ENCODE results near the gene FOXN1. TPM values are rescaled to one million over a fixed set of nuclear protein-coding genes. Genes with fewer than 3 reads are reported as not detected.

Gene FOXN1
- total RNA-seq, 1 experiment from 2014 or later = not detected

DNA sequence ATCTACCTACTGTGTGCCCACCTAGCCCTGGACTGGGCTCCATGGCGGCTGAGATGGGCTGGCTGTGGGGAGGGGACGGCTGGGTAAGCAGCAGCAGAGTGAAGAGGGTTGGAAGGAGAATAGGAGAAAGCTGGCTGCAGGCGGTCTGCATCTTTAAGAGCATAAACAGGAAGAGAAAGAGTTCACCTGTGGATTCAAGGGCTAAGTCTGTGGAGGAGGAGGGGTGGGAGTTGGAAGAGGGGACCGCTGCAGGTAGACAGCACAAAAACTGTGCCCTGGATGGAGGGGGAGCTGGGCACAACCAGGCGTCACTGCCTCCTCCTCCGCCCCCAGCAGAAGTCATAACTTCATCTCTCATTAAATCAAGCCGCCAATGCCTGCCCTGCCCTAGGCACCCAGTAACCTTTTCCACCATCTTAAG is 32.0 kb upstream of the FOXN1 start:
- DNase-seq (ENCODE audit: low read depth, low spot score) = no peak
- in situ Hi-C loops (cut with HindIII; ENCODE audit: low pct_unique_long_range_greater_than_20kb, low sequenced_read_pairs) = no loop called here

DNA sequence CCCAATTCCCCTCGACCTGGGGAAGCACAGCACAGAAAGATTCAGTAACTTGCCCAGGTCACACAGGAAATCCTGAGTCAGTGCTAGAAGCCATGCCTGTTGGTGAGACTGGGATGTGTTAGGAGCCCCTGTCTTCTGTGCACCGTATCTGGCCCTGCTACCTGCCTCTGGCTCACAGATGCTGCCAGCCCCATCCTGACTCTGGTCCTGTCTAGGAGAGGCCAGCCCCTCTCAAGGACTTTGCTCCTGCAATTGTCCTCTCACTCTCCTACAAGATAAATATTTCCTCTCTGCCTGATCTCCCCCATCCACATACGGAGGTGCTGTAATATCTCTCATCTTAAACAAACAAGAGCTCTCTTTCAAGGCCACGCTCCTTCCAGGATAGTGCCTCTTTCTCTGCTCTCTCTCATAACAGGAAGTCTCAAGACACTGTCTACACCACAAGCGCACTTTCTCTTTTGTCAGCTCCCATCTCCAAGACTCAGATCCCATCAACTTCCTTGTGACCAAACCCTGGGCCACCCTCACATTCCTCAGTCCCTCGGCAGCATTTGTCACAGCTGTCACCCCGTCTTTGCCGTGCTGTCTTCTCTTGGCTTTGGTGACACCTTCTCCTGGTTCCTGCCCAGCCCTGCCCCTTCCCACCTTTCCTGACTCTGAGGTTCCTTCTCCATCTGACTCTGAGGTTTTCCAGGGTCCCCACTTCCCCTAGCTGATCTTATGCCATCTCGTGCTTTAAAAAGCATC is 30.8 kb upstream of the FOXN1 start:
- peak; percentile 58 for DNase-seq (ENCODE audit: low read depth, low spot score)

DNA sequence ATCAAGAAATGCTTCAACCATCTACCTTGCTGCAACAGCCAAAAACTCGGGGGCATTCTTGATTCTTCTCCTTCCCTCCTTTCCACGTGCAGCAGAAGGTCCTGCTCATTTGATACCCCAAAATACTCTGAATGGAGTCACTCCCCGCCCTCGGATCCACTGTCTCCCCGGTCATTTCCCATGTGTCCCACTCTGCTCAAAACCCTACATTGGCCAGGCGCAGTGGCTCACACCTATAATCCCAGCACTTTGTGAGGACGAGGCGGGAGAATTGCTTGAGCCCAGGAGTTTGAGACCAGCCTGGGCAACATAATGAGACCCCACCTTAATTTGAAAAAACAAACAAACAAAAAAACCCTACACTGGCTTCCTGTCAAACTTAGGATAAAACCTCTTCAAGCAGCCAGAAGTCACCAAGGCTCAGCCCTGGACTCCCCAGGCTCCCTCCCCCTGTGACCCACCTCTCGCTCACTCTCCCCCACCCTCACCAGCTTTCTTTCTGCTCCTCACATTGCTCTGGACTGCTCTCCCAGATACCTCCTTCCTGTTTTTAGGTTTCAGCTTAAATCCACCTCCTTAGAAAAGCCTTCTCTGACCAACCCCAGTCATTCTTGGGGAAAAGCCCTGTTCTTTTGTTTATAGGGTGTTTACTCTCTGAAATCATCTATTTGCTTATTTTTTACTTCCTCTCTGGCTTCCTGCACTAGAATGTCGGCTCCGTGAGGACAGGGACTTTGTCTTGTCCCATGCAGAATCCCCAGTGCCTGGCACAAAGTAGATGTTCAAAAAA is 29.9 kb upstream of the FOXN1 start:
- in situ Hi-C loops (cut with HindIII; ENCODE audit: low pct_unique_long_range_greater_than_20kb, low sequenced_read_pairs) = no loop called here
- no peak for DNase-seq (ENCODE audit: low read depth, low spot score)

More for the DNA sequence above, 30.8 kb upstream of the FOXN1 start:
- in situ Hi-C loops (cut with HindIII; ENCODE audit: low pct_unique_long_range_greater_than_20kb, low sequenced_read_pairs) = no loop called here

DNA sequence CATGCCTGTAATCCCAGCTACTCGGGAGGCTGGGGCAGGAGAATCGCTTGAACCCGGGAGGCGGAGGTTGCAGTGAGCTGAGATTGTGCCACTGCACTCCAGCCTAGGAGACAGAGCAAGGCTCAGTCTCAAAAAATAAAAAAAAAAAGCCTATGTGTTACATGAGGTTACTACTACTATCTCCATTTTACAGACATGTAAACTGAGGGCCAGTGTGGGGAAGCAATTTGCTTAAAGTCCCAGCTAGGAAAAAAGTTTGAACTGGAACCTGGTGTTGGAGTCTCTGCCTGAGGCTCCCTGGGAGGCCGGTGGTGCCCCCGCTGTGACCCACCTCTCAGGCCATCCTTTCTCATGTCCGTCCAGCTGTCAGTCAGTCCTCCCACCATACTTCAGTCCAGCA is 28.2 kb upstream of the FOXN1 start:
- in situ Hi-C loops (cut with HindIII; ENCODE audit: low pct_unique_long_range_greater_than_20kb, low sequenced_read_pairs) = no loop called here
- DNase-seq (ENCODE audit: low read depth, low spot score) = no peak

DNA sequence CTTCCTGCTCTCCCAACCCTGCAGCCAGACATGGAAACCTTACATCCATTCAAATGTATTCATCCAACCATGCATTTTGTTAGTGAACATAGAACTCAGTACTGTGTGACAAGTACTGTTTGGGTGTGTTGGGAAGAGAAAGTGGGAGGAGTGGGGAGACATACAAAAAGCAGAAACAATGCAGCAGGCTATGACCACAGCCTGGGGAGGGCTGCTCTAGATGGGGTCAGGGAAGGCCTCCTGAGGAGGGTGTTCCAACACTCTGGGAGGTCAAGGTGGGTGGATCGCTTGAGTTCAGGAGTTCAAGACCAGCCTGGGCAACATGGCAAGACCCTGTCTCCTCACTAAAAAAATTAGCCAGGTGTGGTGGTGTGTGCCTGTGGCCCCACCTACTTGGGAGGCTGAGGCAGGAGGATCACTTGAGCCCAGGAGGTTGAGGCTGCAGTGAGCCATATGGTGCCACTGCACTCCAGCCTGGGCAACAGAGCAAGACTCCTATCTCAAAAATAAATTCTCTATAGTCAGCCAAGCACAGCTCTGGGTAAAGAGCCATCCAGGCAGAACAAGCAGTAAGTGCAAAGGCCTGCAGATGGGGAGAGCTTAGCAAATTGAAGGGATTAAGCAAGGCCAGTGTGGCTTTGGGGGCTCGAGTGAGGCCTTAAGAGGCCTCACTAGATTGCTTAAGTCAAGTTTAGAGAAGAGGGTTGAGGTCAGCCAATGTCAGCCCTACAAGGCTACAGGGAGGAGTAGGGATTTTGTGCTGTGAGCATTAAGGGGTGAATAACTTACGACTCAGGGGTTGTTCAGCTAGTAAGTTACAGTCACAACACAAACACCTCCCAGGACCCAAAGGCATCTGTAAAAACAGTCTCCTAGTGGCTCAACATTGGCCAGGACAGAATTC is 27.2 kb upstream of the FOXN1 start:
- in situ Hi-C loops (cut with HindIII; ENCODE audit: low pct_unique_long_range_greater_than_20kb, low sequenced_read_pairs) = no loop called here
- no peak for DNase-seq (ENCODE audit: low read depth, low spot score)

DNA sequence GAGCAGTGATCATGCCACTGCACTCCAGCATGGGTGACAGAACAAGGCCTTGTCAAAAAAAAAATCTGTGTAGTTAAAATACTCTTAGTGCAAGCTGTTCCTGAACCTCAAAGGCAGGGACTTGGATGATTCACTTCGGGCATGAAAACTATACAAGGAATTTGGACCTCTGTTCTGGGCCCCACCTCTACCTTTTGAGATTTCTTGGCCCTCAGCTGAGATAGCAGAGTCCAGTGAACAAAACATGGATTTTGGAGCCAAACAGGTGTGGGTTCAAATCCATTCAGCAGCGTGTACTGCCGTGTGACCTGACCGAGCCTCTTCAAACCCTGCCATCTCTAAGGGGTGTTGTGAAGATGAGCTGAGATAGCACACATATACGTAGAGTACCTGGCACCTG is 25.9 kb upstream of the FOXN1 start:
- DNase-seq (ENCODE audit: low read depth, low spot score) = no peak
- in situ Hi-C loops (cut with HindIII; ENCODE audit: low pct_unique_long_range_greater_than_20kb, low sequenced_read_pairs) = no loop called here

DNA sequence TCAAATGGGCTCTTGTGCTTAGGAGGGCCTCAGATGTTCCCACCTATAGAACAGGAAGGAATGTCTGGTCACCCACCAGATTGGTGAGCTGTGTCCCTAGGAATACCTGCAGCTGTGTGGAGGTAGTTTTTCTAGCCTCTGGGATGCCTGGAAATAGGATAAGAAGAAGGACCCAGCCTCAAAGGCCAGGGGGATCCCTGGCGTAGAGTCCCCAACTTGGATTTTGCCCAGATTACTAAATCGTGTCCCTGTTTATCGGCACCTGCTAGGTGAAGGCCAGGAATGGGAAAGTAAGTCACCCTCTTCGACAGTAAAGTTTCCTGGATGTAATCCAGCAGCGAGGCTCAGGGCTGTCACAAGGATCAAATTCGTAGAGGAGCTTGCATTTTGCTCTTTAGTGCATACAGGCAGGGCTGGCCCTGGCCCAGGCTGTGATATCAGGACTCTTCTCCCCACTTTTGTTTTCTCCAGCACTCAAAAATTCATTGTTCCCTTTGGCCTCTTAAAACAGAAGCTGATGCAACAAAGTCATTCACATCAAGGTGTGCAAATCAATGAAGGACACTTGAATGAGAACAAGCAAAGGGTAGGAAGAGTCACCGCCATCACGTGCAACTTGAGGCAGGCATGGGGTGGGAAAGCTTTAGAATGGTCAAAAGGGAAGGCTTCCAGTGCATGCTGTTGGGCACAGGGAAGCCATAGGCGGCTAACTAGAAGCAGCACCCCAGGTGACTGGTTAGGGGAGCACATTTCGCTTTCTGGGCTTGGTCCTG is 25.2 kb upstream of the FOXN1 start:
- no peak for DNase-seq (ENCODE audit: low read depth, low spot score)
- in situ Hi-C loops (cut with HindIII; ENCODE audit: low pct_unique_long_range_greater_than_20kb, low sequenced_read_pairs) = no loop called here

DNA sequence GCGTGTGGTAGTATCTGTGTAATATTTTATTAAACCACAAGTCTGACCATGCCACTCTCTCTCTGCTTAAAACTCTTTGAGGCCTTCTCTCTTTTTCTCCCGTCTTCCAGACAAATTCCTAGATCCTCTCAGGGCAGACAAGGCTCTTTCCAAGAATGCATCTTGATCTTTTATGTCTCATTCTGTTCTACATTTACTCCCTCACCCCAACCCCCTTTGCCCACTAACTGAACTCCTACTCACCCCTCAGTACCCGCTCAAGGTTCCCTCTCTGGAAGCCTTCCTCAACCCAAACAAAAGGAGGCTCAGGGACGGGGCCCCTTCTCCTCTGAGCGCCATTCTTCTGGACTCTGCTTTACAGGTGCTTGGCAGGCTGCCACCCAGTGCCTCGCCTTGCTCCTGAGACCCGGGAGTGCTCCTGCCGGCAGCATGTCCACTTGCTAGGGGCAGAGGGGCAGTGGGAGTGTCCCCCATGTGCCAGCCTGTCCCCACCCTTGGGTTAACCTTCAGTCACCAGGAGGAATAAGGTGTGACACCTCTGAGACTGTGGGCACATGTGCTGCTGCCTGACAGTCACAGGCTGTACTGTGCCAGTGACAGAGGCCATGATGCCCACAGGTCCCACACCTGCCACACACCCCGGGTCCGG is 23.5 kb upstream of the FOXN1 start:
- in situ Hi-C loops (cut with HindIII; ENCODE audit: low pct_unique_long_range_greater_than_20kb, low sequenced_read_pairs) = no loop called here
- DNase-seq (ENCODE audit: low read depth, low spot score) = no peak

DNA sequence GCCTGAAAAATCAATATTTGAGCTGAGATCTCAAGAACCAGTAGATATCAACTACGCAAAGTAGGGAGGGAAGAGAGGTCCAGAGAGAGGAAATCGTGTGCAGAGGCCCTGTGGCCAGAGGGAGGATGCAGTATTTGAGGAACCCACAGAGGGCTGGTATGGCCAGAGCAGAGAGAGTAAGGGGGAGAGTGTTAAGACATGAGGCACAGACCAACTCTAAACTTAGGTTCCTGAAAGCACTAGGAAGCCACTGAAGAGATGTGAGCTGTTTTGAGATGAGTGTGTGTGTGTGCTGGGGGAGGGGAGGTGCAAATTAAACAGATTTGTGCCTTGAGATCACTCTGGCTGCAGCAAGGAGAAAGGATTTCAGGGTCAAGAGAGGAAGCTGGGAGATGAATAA is 21.9 kb upstream of the FOXN1 start:
- in situ Hi-C loops (cut with HindIII; ENCODE audit: low pct_unique_long_range_greater_than_20kb, low sequenced_read_pairs) = no loop called here
- DNase-seq (ENCODE audit: low read depth, low spot score) = no peak

DNA sequence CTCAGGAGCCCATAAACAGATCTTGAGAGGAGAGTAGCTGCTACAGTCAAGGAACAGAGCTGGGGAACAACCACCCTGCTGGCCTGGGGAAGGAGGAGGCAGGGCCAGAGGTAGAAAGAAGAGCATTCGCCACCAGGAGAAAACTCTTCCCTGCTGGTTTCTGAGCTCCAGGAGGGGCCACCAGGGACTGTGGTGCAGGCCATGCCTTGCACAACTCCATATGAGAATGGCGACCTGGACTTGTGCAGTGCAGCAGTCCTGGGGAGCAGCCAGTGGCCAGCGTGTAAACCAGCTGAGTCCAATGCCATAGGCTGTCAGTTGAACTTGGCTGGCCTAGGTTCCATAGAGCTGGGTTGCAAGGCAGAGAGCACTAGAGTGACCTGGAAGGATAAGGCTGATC is 21.1 kb upstream of the FOXN1 start:
- DNase-seq (ENCODE audit: low read depth, low spot score) = no peak
- in situ Hi-C loops (cut with HindIII; ENCODE audit: low pct_unique_long_range_greater_than_20kb, low sequenced_read_pairs) = no loop called here

DNA sequence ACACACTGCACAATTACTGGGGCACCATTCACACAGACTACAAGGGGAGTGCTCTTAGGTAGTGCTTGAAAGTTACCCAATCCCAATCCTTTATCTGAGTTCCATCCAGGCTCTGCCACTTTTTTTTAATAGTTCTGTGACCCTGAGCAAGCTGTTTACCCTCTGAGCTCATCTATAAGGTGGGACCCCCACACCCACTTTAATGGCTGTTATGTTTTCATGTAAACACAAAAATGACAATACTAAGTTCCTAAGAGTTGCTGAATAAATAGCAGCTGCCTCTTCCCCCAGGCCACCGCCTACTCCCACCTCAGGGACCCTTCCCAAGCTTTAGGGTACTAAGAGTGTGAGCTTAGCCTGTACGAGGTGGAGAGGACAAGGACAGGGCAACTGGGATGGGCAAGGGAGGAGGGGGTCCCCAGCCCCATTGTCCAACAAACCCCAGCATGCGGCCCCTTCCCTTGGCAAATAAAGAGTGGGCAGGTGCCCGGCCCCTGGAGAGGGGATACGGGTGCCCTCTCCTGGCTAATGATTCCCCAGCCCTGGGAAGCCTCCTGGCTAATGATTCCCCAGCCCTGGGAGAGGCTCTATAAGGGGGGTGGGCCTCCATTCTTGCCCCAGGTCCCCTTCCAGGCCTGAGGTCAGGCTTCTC is 18.1 kb upstream of the FOXN1 start:
- in situ Hi-C loops (cut with HindIII; ENCODE audit: low pct_unique_long_range_greater_than_20kb, low sequenced_read_pairs) = no loop called here

DNA sequence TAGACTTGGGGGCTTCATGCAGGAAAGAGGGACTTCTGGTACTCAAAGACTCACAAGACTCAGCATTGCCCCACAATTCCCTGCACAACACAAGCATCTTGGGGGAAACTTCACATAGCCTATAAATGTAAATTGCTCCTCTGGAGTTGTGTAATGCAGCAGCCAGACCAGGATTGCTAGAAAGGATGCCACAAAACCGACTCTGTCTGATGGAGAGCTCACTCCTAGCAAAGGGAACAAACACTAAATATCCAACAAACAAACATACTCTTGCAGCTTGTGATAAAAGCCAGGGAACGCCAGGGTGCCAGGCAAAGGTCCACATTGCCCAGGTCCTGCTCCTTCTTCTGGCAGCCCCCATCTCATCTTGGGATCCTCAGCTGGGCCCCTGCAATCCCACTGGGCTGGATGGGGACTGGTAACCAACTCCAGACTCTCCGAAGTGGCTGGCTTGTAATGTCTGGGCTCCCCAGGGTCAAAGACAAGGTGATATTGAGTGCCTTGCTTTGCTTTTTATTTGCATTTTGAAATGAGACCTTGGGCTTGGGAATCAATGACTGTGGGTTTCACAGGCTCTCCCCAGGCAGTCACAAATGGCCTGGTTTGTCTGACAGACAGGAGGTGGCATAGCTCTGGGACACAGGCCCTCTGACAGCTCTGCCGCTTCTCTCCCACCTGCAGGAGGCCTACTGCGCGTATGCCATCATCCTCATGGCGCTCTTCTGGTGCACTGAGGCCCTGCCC is 17.4 kb upstream of the FOXN1 start:
- no peak for DNase-seq (ENCODE audit: low read depth, low spot score)
- in situ Hi-C loops (cut with HindIII; ENCODE audit: low pct_unique_long_range_greater_than_20kb, low sequenced_read_pairs) = no loop called here

More for the DNA sequence above, 18.1 kb upstream of the FOXN1 start:
- no peak for DNase-seq (ENCODE audit: low read depth, low spot score)

DNA sequence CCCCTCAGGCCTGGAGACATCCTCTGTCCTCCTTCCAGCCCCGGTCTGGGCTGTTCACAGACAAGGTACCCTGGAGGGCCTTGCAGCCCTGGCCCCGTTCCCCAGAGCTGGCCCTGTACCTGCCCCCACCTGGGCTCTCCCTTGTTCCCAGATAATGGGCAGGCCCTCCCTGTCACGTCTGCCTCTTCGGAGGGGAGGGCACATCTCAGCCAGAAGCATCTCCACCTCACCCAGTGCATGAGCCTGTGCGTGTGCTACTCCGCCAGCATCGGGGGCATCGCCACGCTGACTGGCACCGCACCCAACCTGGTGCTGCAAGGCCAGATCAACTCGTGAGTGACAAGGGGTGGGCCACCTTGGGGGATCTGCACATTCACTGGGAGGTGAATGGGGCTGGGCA is 14.9 kb upstream of the FOXN1 start:
- in situ Hi-C loops (cut with HindIII; ENCODE audit: low pct_unique_long_range_greater_than_20kb, low sequenced_read_pairs) = no loop called here
- no peak for DNase-seq (ENCODE audit: low read depth, low spot score)

DNA sequence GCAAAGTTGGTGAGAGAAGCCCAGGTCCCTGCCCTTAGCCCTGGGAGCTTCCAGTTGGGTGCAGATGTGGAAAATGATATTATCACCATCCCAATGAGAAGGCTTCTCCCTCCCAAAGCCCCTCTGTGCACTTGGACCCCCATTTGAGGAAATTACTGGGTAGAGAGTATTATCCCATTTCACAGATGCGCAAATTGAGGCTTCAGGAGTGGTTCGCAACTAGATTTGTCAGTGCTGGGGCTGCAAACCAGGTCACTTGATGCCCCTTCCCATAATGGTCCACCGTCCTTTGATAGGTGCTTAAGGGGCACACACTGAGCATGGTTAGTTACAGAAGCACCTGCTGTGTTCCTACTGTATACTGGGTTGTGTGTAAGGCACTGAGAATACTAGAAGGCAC is 14.3 kb upstream of the FOXN1 start:
- no peak for DNase-seq (ENCODE audit: low read depth, low spot score)
- in situ Hi-C loops (cut with HindIII; ENCODE audit: low pct_unique_long_range_greater_than_20kb, low sequenced_read_pairs) = no loop called here

DNA sequence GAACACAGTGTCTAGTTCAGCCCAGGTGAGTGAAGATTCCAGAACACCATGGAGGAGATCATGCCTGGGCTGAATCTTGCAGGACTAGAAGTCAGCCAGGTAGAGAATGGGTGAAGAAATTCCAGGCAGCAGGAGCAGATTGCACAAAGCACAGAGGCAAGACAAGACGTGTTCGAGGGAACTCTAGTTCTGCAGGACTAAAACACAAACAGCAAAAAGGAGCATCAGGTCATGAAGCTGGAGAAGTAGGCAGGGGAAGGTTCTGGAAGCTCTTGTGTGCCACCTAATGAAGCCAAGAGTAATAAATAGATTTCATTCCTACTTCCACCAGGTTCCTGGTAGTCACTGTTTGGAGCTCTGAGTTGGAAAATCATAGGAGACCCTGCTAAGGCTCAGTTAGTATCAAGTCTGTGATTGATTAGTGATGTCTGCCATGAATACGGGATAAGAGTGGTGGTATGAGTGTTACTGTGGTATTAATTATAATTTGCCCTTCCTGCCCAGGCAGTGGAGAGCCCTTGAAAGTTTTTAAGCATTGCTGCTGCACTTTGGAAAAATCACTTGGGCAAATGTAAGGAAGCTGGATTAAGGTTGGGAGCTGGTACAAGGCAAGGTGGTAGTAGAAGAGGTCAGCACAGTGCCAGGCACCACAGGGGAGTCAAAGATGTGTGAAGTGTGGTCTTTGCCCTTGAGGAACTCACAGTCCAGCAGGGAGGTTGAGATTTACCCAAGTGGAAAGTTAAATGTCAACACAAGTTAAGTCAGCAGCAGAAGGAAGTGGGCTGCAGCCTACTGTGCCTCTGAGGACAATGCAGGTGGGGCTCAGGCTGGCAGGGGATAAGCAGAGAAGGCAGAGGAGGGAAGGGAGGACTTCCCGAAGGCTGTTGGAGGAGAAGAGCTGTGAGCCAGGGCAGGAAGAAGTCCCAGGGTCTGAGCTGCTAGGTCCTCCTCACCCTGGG is 13.5 kb upstream of the FOXN1 start:
- DNase-seq (ENCODE audit: low read depth, low spot score) = no peak
- in situ Hi-C loops (cut with HindIII; ENCODE audit: low pct_unique_long_range_greater_than_20kb, low sequenced_read_pairs) = no loop called here

Data from SK-MEL-5 (cell line).